Fibroblast of skin of right quadriceps (primary cell): ENCODE data around the gene HPCAL1.
A peak's percentile ranks its signal among the peaks of the same experiment; 100 is the strongest.

Source experiments
- DNase-seq: peaks from one replicate; pipeline ENCODE4 v3.0.0-alpha.2; 2013

The HPCAL1 gene

GRCh38 chr2:10357193-10358169 lies 54.8 kb downstream of the HPCAL1 start:
- no peak for DNase-seq

- DNase-seq = no peak
Measured at GRCh38 chr2:10359246-10359645, 56.5 kb downstream of the HPCAL1 start.

- DNase-seq = no peak
Measured at GRCh38 chr2:10359731-10360329, 57.1 kb downstream of the HPCAL1 start.

GRCh38 chr2:10360460-10360849 lies 57.8 kb downstream of the HPCAL1 start:
- DNase-seq = no peak

- DNase-seq = peak; percentile 22
Measured at GRCh38 chr2:10360850-10361588, 58.3 kb downstream of the HPCAL1 start.

GRCh38 chr2:10362096-10362897 lies 59.6 kb downstream of the HPCAL1 start:
- no peak for DNase-seq

GRCh38 chr2:10362898-10363454 lies 60.3 kb downstream of the HPCAL1 start:
- no peak for DNase-seq

- DNase-seq = no peak
Measured at GRCh38 chr2:10363861-10364610, 61.3 kb downstream of the HPCAL1 start.

- no peak for DNase-seq
Measured at GRCh38 chr2:10365412-10365811, 62.7 kb downstream of the HPCAL1 start.

GRCh38 chr2:10366601-10367270 lies 64.0 kb downstream of the HPCAL1 start:
- DNase-seq = no peak

GRCh38 chr2:10367472-10368439 lies 65.1 kb downstream of the HPCAL1 start:
- no peak for DNase-seq

- no peak for DNase-seq
Measured at GRCh38 chr2:10368491-10369231, 66.0 kb downstream of the HPCAL1 start.

- DNase-seq = no peak
Measured at GRCh38 chr2:10369269-10370255, 66.9 kb downstream of the HPCAL1 start.

- no peak for DNase-seq
Measured at GRCh38 chr2:10370390-10370789, 67.7 kb downstream of the HPCAL1 start.

- DNase-seq = no peak
Measured at GRCh38 chr2:10370895-10371294, 68.2 kb downstream of the HPCAL1 start.

- no peak for DNase-seq
Measured at GRCh38 chr2:10371441-10372196, 68.9 kb downstream of the HPCAL1 start.
